IPS DF 6.9 (cell line): ENCODE results near the gene CD151.
A peak's percentile ranks its signal among the peaks of the same experiment; 100 is the strongest.

ENCODE experiments used
- DNase-seq: peaks from one replicate; pipeline ENCODE4 v3.0.0-alpha.2; 2013; ENCODE audit warnings: low read depth, low spot score
- H3K27ac ChIP-seq: one replicate; pipeline ENCODE4 v1.5.1; 2013; ENCODE audit warnings: low read length, control low read depth
- H3K27me3 ChIP-seq: 2 replicates; pipeline ENCODE4 v1.6.1; 2013; ENCODE audit warnings: mild to moderate bottlenecking, low read length; ENCODE audit not compliant: control insufficient read depth, insufficient read depth
- H3K36me3 ChIP-seq: 2 replicates; pipeline ENCODE4 v1.6.1; 2013; ENCODE audit warnings: low read length; ENCODE audit not compliant: control insufficient read depth, insufficient read depth
- H3K4me1 ChIP-seq: 2 replicates; pipeline ENCODE4 v1.6.1; 2013; ENCODE audit warnings: low read length; ENCODE audit not compliant: control insufficient read depth, insufficient read depth
- H3K4me3 ChIP-seq: 2 replicates; pipeline ENCODE4 v1.5.1; 2013; ENCODE audit warnings: mild to moderate bottlenecking, low read length
- H3K9me3 ChIP-seq: 2 replicates; pipeline ENCODE4 v1.6.1; 2013; ENCODE audit warnings: low read length, inconsistent platforms; ENCODE audit not compliant: control insufficient read depth, insufficient read depth
- WGBS: extraction: QIAGEN DNeasy Blood & Tissue Kit; methylation state at CpG from one replicate; pipeline ENCODE4 v1.1.7; 2013; ENCODE audit warnings: mixed read lengths, missing lambda C conversion rate; ENCODE audit not compliant: insufficient read length, insufficient coverage; 5-methylcytosine and 5-hydroxymethylcytosine counted together

The CD151 gene

DNA sequence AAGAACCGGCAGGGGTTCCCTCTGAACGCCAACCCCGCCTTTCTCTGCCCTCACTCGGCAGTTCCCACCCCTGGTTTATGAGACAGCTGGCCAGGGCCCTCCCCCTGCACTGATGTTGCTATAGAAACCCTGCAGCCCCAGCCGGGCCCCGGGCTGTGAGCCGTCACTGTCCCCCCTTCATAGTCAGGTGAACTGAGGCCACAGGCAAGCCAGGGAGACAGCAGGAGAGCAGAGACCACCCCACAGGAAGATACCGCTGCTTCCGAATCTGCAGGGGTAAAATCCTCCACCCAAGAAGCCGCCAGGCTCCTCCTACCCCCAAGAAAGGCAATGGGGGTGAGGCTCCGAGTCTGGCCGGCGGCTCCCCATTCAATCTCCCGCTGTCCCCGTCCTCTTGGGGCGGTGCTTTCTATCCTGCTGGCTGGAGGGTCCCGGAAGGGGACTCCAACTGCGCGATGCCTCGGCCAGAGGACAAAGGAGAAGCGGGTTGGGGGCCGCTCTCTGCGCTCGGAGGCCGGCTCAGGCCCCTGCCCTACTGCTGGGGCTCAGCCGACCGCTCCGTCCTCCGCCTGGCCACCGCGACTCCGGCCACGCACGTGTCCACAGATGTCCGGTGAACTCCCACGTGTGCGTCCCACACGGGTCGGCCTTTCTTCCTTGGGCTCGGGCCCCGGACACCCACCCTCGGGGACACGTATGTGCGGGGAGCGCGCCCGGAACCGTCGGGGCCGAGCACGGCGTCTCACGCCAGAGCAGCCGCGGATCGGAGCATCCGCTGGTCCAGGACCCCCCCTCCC lies 35.3 kb upstream of the CD151 start:
- Histone ChIP-seq H3K4me1 (peaks cover 7% of the 10 kb centered on the region), H3K36me3 (peaks cover 24% of the 10 kb centered on the region), H3K27ac (no peak overlapping the region), H3K9me3 (no peaks in the 10 kb centered on the region), H3K4me3 (peak overlapping the region; percentile 60), H3K27me3 (no peaks in the 10 kb centered on the region)
- no peak for DNase-seq
- no CpG with 5 or more reads among the region's 57 CpGs for WGBS

GRCh38 chr11:798093-798713 lies 34.5 kb upstream of the CD151 start, which contains the start of gene SLC25A22:
TSS of gene SLC25A22 (minus strand) at chr11:798281. CDS start at chr11:795006, 3,275 bp downstream.
- DNase-seq, result no peak
- peaks cover 29% of the 10 kb centered on the region for H3K36me3 ChIP-seq
- H3K9me3 ChIP-seq, result no peaks in the 10 kb centered on the region
- H3K4me1 ChIP-seq, result peaks cover 7% of the 10 kb centered on the region
- H3K27ac ChIP-seq, result no peak within 1 kb of the TSS
- H3K4me3 ChIP-seq, result peak within 1 kb of the TSS; percentile 60
- no CpG with 5 or more reads among the region's 69 CpGs for WGBS
- H3K27me3 ChIP-seq, result no peaks in the 10 kb centered on the region

DNA sequence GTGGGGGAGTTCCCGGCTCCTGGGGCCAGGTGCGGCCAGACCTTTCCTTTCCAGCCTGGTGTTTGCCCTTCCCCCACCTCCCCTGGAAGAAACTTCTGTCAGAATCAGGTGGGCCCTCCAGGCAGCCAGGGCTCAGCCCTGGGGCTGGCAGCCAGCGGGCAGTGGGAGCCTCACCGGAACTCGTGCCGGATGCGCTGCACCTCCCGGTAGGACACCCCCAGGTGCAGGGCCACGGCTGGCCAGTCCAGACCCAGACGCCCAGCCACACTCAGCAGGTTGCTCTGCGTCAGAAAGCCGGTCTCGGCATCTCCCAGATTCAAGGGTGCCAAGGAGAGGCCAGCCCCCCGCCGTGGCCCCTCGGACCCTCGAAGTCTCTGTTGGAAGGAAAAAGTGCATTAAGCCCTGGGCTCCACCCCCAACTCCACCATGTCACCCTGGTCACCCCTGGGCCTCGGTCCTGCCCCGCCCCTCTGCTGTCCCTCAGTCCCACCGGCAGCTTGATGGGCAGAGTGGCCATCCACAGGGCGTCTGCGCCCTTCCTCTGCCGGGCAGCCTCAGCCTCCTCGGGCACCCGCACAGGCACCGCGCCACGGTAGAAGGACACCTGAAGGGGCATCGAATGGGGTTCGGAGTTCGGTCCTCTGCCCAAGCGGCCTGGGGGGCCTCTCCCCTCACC lies 33.0 kb upstream of the CD151 start:
- DNase-seq, result no peak
- H3K4me1 ChIP-seq, result peaks cover 11% of the 10 kb centered on the region
- H3K36me3 ChIP-seq, result peaks cover 26% of the 10 kb centered on the region
- H3K27me3 ChIP-seq, result no peaks in the 10 kb centered on the region
- no peak overlapping the region for H3K27ac ChIP-seq
- WGBS, result no CpG with 5 or more reads among the region's 32 CpGs
- no peak overlapping the region for H3K4me3 ChIP-seq
- H3K9me3 ChIP-seq, result no peaks in the 10 kb centered on the region

- Histone ChIP-seq H3K4me1 (peaks cover 11% of the 10 kb centered on the region), H3K36me3 (peaks cover 26% of the 10 kb centered on the region), H3K27ac (no peak overlapping the region), H3K27me3 (no peaks in the 10 kb centered on the region), H3K9me3 (no peaks in the 10 kb centered on the region), H3K4me3 (no peak overlapping the region)
- DNase-seq, result no peak
- WGBS, result no CpG with 5 or more reads among the region's 30 CpGs
These were observed 32.3 kb upstream of the CD151 start for GRCh38 chr11:800473-800872.

DNA sequence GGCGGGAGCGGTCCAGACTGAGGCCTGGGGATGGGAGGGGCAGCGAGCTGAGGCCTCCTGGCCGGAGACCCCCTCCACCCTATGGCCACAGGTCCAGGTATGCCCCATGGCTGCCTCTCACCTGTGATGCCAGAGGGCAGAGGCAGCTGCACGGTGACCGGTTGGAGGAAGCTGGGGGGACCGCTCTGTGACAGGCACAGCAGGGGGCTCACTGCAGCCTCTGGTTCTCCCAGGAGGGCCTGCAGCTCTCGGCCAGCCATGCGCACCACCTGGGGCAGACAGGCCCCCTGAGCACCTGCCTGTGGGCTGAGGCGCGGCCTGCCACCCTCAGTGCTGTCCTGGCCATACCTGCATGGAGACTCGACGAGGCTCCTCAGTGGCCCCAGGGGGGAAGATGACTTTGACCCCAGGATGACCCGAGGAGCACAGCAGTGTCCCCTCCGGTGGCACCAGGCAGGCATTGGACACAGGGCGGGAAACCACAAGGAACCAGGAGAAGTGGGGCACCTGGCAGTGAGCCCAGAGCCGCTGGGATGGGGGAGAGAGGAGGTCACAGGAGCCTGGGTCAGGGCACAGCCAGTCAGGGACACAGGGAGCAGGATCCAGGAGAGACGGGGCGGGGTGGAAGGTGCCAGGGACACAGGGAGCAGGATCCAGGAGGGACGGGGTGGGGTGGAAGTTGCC lies 31.5 kb upstream of the CD151 start:
- Histone ChIP-seq H3K9me3 (no peaks in the 10 kb centered on the region), H3K36me3 (peaks cover 26% of the 10 kb centered on the region), H3K4me1 (peaks cover 9% of the 10 kb centered on the region), H3K27me3 (no peaks in the 10 kb centered on the region), H3K4me3 (no peak overlapping the region), H3K27ac (no peak overlapping the region)
- WGBS, result no CpG with 5 or more reads among the region's 20 CpGs
- no peak for DNase-seq

DNA sequence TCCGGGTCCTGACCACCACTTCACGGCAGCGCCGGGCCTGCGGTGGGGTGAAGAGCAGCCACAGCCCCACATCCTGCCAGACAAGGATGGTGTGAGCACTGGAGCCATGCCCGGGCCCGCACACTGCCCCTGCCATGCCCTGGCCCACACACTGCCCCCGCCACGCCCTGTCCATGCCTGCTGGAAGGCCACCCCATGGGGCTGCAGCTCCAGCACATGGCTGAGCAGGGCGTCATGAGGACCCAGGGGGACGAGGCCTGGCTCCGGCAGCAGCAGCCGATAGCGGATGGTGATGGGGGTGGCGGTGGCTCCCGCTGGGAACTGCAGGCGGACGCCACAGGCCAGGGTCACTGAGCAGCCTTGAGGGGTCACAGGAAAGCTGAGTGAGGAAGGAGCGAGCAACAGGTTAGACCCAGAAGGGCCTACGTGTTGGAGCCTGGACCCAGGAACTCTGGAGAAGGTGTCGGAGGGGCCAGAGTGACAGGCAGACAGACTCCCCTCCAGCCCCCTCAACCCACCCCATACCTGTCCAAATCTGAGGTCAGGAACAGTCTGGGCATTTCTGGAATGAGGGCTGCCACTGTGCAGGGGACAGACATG lies 30.6 kb upstream of the CD151 start:
- peaks cover 26% of the 10 kb centered on the region for H3K36me3 ChIP-seq
- WGBS, result no CpG with 5 or more reads among the region's 21 CpGs
- no peaks in the 10 kb centered on the region for H3K27me3 ChIP-seq
- no peak for DNase-seq
- no peaks in the 10 kb centered on the region for H3K9me3 ChIP-seq
- H3K27ac ChIP-seq, result no peak overlapping the region
- no peak overlapping the region for H3K4me3 ChIP-seq
- peaks cover 4% of the 10 kb centered on the region; the same call in 1 of the 2 replicates for H3K4me1 ChIP-seq

DNA sequence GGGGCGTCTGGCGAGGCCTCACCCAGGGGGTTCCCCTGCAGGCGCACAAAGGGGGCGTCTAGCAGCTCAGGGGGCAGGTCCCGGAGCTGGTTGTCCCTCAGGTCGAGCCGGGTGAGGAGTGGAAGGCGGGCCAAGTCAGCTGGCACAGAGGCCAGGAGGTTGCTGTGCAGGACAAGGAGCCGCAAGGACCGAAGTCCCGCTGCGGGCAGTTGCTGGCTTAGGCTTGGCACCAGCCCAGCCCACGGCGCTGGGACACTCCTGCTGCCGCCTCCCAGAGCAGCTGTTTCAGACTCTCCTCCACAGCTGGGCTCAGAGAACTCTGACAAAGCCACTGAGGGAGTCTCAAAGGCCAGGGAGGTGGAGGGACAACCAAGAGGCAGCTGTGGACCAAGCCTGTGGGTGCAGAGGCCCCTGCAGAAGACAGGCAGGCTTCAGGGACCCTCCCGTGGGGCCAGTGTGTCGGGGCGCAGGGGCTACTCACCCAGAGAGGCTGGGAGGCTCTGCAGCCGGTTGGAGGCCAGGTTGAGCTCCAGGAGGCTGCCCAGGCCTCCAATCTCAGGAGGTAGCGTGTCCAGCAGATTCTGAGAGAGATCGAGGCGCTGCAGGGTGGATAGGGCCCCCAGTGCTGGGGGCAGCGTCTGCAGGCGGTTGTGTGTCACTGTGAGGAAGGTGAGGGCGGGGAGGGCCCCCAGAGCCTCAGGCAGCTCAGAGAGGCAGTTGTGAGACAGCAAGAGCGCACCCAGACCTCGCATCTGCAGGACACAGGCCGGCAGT lies 29.9 kb upstream of the CD151 start:
- Histone ChIP-seq H3K4me1 (peaks cover 4% of the 10 kb centered on the region; the same call in 1 of the 2 replicates), H3K36me3 (peaks cover 26% of the 10 kb centered on the region), H3K27ac (no peak overlapping the region), H3K27me3 (no peaks in the 10 kb centered on the region), H3K9me3 (no peaks in the 10 kb centered on the region), H3K4me3 (no peak overlapping the region)
- DNase-seq, result no peak
- WGBS, result no CpG with 5 or more reads among the region's 28 CpGs

DNA sequence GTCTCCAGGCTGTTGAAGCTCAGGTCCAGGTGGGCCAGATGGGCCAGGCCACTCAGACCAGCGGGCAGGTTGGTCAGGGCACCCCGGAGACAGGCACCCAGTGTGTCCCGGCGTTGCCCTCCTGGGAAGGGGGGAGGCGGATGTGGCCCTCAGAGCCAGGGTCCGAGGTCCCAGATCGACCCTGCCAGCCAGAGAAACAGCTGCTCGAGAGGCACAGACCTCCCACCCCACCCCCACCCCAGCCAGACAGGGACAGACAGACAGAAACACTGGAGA lies 29.3 kb upstream of the CD151 start:
- Histone ChIP-seq H3K9me3 (no peaks in the 10 kb centered on the region), H3K36me3 (peaks cover 26% of the 10 kb centered on the region), H3K4me3 (no peak overlapping the region), H3K27ac (no peak overlapping the region), H3K27me3 (no peaks in the 10 kb centered on the region), H3K4me1 (peaks cover 4% of the 10 kb centered on the region; the same call in 1 of the 2 replicates)
- DNase-seq, result no peak
- no CpG with 5 or more reads among the region's 8 CpGs for WGBS

- Histone ChIP-seq H3K4me1 (peaks cover 4% of the 10 kb centered on the region; the same call in 1 of the 2 replicates), H3K36me3 (peaks cover 26% of the 10 kb centered on the region), H3K27me3 (no peaks in the 10 kb centered on the region), H3K27ac (no peak overlapping the region), H3K9me3 (no peaks in the 10 kb centered on the region), H3K4me3 (peak overlapping the region; percentile 55)
- no CpG with 5 or more reads among the region's 26 CpGs for WGBS
- no peak for DNase-seq
These were observed 28.8 kb upstream of the CD151 start for GRCh38 chr11:803770-804598.
